ENCODE results near the gene RNF20. TPM values are rescaled to one million over a fixed set of nuclear protein-coding genes. Genes with fewer than 3 reads are reported as not detected.

RNF20 gene
- total RNA-seq (56.4 and 58.0 TPM in 2 replicates), polyA plus RNA-seq (5.7 and 8.2 TPM in 2 replicates), polyA minus RNA-seq (10.3 and 11.3 TPM in 2 replicates)
- 30.6 TPM for total RNA-seq (2013)

- Histone ChIP-seq H3K79me2 (ENCODE audit: control insufficient read depth, insufficient read depth, low read length) (peaks cover 48% of the 10 kb centered on the region), H3K9me3 (ENCODE audit: control extremely low read depth in 1 of 3, control insufficient read depth in 2 of 3, insufficient read depth in 1 of 3, low read length in 2 of 3) (no peaks in the 10 kb centered on the region), H4K20me1 (ENCODE audit: control insufficient read depth, insufficient read depth, low read length, poor library complexity, severe bottlenecking) (peaks cover 22% of the 10 kb centered on the region), H3K9ac (ENCODE audit: low read length) (peak within 1 kb of the TSS; percentile 97), H3K27me3 (replicated peaks in 1 of 4; ENCODE audit: control extremely low read depth in 1 of 4, control insufficient read depth in 3 of 4, insufficient read depth in 4 of 4, low read length in 3 of 4) (peaks cover 0 to 3% (median 1%) of the 10 kb centered on the region in 4 experiments), H3K4me2 (replicated peaks; ENCODE audit: low read depth, low read length, poor library complexity, severe bottlenecking) (peak within 1 kb of the TSS; percentile 92), H2AFZ (ENCODE audit: insufficient read depth, low read depth, low read length, poor library complexity, severe bottlenecking) (peak within 1 kb of the TSS; percentile 99), H3K4me1 (ENCODE audit: control insufficient read depth in 2 of 2, insufficient read depth in 2 of 2, low read length in 2 of 2) (peaks cover 12 to 18% of the 10 kb centered on the region in 2 donors), H3K4me3 (ENCODE audit: control extremely low read depth in 1 of 5, extremely low read depth in 1 of 5, insufficient read depth in 1 of 5, low read depth in 2 of 5, low read length in 4 of 5) (peak within 1 kb of the TSS; percentile 88 to 98 (median 91)), H3K27ac (ENCODE audit: low read length in 2 of 2) (peak within 1 kb of the TSS; percentile 96 to 99), H3K36me3 (replicated peaks in 1 of 2; ENCODE audit: control extremely low read depth in 1 of 2, control insufficient read depth in 1 of 2, extremely low read depth in 1 of 2, insufficient read depth in 2 of 2, low read length in 1 of 2) (peaks cover 4 to 29% of the 10 kb centered on the region in 2 experiments)
- ChIA-PET POLR2A (interaction anchor here (0.6 kb wide), 1 partner anchor 63 kb away, joined by 3 read pairs; no protein-coding TSS in a partner anchor), CTCF (interaction anchor here (1.7 to 2.8 kb wide), 3 partner anchors 75 to 135 kb away, joined by 5 to 13 read pairs (median 12); partner anchors contain the start of genes MRPL50 and ZNF189)
- peak; percentile 89 for ATAC-seq (ENCODE audit: low read depth)
- peak; percentile 100 for DNase-seq
- Mint-ChIP-seq H3K4me3 (peak within 1 kb of the TSS; percentile 94), H3K9me3 (ENCODE audit: insufficient read depth) (no peaks in the 10 kb centered on the region), H3K27me3 (no peaks in the 10 kb centered on the region), H3K27ac (peak within 1 kb of the TSS; percentile 97), H3K4me1 (peaks cover 22% of the 10 kb centered on the region)
- under 1% methylated on average over 44 of the region's 45 CpGs for WGBS (ENCODE audit: insufficient coverage)
- no peak for TF ChIP-seq EZH2 (IDR thresholded peaks at IDR 0.05; ENCODE audit: borderline replicate concordance, insufficient read depth, low read depth, low read length, poor library complexity, severe bottlenecking)
- no peak for TF ChIP-seq CTCF (IDR thresholded peaks at IDR 0.05)
- intact Hi-C loops (cut with micrococcal nuclease) = loop anchor here (1.0 to 5.0 kb wide), 2 partner anchors 135 to 1181 kb away; partner anchors contain the start of genes MRPL50, TEX10 and ZNF189
These were observed at the start of gene RNF20 for GRCh38 chr9:101533334-101534204. Gene RNF20 (plus strand): TSS chr9:101533853. CDS start chr9:101535424, 1,571 bp downstream.
